Type B pancreatic cell (in vitro differentiated cells): Measurements from ENCODE around the gene TGM2. TPM values are rescaled to one million over a fixed set of nuclear protein-coding genes. Genes with fewer than 3 reads are reported as not detected.

Experiments
- DNase-seq: peaks from one replicate; pipeline ENCODE4 v3.0.0; 2021; ENCODE audit warnings: mixed read lengths; ENCODE audit not compliant: unreplicated experiment; ENCODE audit errors: extremely low spot score
- H3K27ac Mint-ChIP-seq: 2 replicates; pipeline ENCODE4 v1.8.0; 2021; ENCODE audit warnings: mild to moderate bottlenecking, mixed read lengths
- H3K27me3 Mint-ChIP-seq: 2 replicates; pipeline ENCODE4 v1.8.0; 2021; ENCODE audit warnings: mixed read lengths
- H3K36me3 Mint-ChIP-seq: 2 replicates; pipeline ENCODE4 v1.8.0; 2021; ENCODE audit warnings: mixed read lengths
- H3K4me1 Mint-ChIP-seq: one replicate; pipeline ENCODE4 v1.8.0; 2021; ENCODE audit warnings: mixed read lengths; ENCODE audit not compliant: unreplicated experiment
- H3K4me3 Mint-ChIP-seq: 2 replicates; pipeline ENCODE4 v1.8.0; 2021; ENCODE audit warnings: mild to moderate bottlenecking, mixed read lengths
- H3K9me3 Mint-ChIP-seq: 2 replicates; pipeline ENCODE4 v1.8.0; 2021; ENCODE audit warnings: mixed read lengths
- CTCF ChIP-seq: fragments of 200-600 bp; sonication (generic); conservative IDR thresholded peaks from 2 replicates; pipeline ENCODE4 v1.5.0; 2021; ENCODE audit warnings: antibody characterized with exemption, mild to moderate bottlenecking
- total RNA-seq: library from RNA; stranded (reverse); gene quantifications from 2 replicates; pipeline ENCODE4 v1.2.1, GENCODE V29; 2021; ENCODE audit warnings: low replicate concordance

TGM2 gene
- total RNA-seq, 1 donor from 2014 or later = 31.7 TPM

- no peak for TF ChIP-seq CTCF
- no peak overlapping the region for H3K27ac Mint-ChIP-seq
- no peaks in the 10 kb centered on the region for H3K9me3 Mint-ChIP-seq
- H3K27me3 Mint-ChIP-seq = no peaks in the 10 kb centered on the region
- no peak overlapping the region for H3K4me3 Mint-ChIP-seq
- no peak for DNase-seq
- no peaks in the 10 kb centered on the region for H3K36me3 Mint-ChIP-seq
- no peaks in the 10 kb centered on the region for H3K4me1 Mint-ChIP-seq
Measured at GRCh38 chr20:38197619-38198018, 32.5 kb upstream of the TGM2 start.

GRCh38 chr20:38197217-38197616, 32.1 kb upstream of the TGM2 start:
- H3K27me3 Mint-ChIP-seq = no peaks in the 10 kb centered on the region
- H3K9me3 Mint-ChIP-seq = no peaks in the 10 kb centered on the region
- no peak for TF ChIP-seq CTCF
- H3K36me3 Mint-ChIP-seq = no peaks in the 10 kb centered on the region
- no peak for DNase-seq
- H3K4me1 Mint-ChIP-seq = no peaks in the 10 kb centered on the region
- no peak overlapping the region for H3K4me3 Mint-ChIP-seq
- H3K27ac Mint-ChIP-seq = no peak overlapping the region

GRCh38 chr20:38196592-38196991, 31.5 kb upstream of the TGM2 start:
- Mint-ChIP-seq H3K9me3 (no peaks in the 10 kb centered on the region), H3K27ac (no peak overlapping the region), H3K36me3 (no peaks in the 10 kb centered on the region), H3K4me3 (no peak overlapping the region), H3K4me1 (no peaks in the 10 kb centered on the region), H3K27me3 (no peaks in the 10 kb centered on the region)
- TF ChIP-seq CTCF = no peak
- no peak for DNase-seq

- H3K9me3 Mint-ChIP-seq = no peaks in the 10 kb centered on the region
- no peak for DNase-seq
- no peak for TF ChIP-seq CTCF
- H3K27me3 Mint-ChIP-seq = no peaks in the 10 kb centered on the region
- H3K27ac Mint-ChIP-seq = no peak overlapping the region
- H3K36me3 Mint-ChIP-seq = no peaks in the 10 kb centered on the region
- no peak overlapping the region for H3K4me3 Mint-ChIP-seq
- H3K4me1 Mint-ChIP-seq = no peaks in the 10 kb centered on the region
Measured at GRCh38 chr20:38196076-38196475, 31.0 kb upstream of the TGM2 start.

- no peak for DNase-seq
- Mint-ChIP-seq H3K27ac (no peak overlapping the region), H3K27me3 (no peaks in the 10 kb centered on the region), H3K4me1 (no peaks in the 10 kb centered on the region), H3K9me3 (no peaks in the 10 kb centered on the region), H3K4me3 (no peak overlapping the region), H3K36me3 (no peaks in the 10 kb centered on the region)
- TF ChIP-seq CTCF = no peak
Measured at GRCh38 chr20:38195521-38195920, 30.5 kb upstream of the TGM2 start.

- no peak overlapping the region for H3K27ac Mint-ChIP-seq
- H3K36me3 Mint-ChIP-seq = no peaks in the 10 kb centered on the region
- TF ChIP-seq CTCF = no peak
- DNase-seq = no peak
- H3K4me3 Mint-ChIP-seq = no peak overlapping the region
- no peaks in the 10 kb centered on the region for H3K4me1 Mint-ChIP-seq
- H3K27me3 Mint-ChIP-seq = no peaks in the 10 kb centered on the region
- no peaks in the 10 kb centered on the region for H3K9me3 Mint-ChIP-seq
Measured at GRCh38 chr20:38194971-38195504, 30.0 kb upstream of the TGM2 start.
